Osteocyte (in vitro differentiated cells): ENCODE measurements around the gene TMEM17. TPM values are rescaled to one million over a fixed set of nuclear protein-coding genes. Genes with fewer than 3 reads are reported as not detected.

ENCODE experiments used
- DNase-seq: peaks from one replicate; pipeline ENCODE4 v3.0.0; 2021; ENCODE audit warnings: mixed read lengths; ENCODE audit not compliant: unreplicated experiment; ENCODE audit errors: extremely low spot score
- H3K27ac Mint-ChIP-seq: one replicate; pipeline ENCODE4 v1.8.0; 2021; ENCODE audit warnings: mild to moderate bottlenecking, mixed read lengths; ENCODE audit not compliant: unreplicated experiment
- H3K27me3 Mint-ChIP-seq: one replicate; pipeline ENCODE4 v1.8.0; 2021; ENCODE audit warnings: mixed read lengths; ENCODE audit not compliant: unreplicated experiment
- H3K36me3 Mint-ChIP-seq: one replicate; pipeline ENCODE4 v1.8.0; 2021; ENCODE audit warnings: mixed read lengths; ENCODE audit not compliant: unreplicated experiment
- H3K4me1 Mint-ChIP-seq: one replicate; pipeline ENCODE4 v1.8.0; 2021; ENCODE audit warnings: mixed read lengths; ENCODE audit not compliant: unreplicated experiment
- H3K4me3 Mint-ChIP-seq: one replicate; pipeline ENCODE4 v1.8.0; 2021; ENCODE audit warnings: mild to moderate bottlenecking, moderate library complexity, mixed read lengths; ENCODE audit not compliant: unreplicated experiment
- H3K9me3 Mint-ChIP-seq: one replicate; pipeline ENCODE4 v1.8.0; 2021; ENCODE audit warnings: mixed read lengths; ENCODE audit not compliant: unreplicated experiment
- CTCF ChIP-seq: fragments of 200-600 bp; sonication (generic); IDR thresholded peaks from 2 replicates; pipeline ENCODE4 v1.5.0; 2021; ENCODE audit warnings: antibody characterized with exemption, mild to moderate bottlenecking, moderate library complexity
- total RNA-seq: library from RNA; stranded (reverse); gene quantifications from 2 replicates; pipeline ENCODE4 v1.2.1, GENCODE V29; 2021

TMEM17 gene
- total RNA-seq, 1 donor from 2014 or later, result 2.1 TPM

DNA sequence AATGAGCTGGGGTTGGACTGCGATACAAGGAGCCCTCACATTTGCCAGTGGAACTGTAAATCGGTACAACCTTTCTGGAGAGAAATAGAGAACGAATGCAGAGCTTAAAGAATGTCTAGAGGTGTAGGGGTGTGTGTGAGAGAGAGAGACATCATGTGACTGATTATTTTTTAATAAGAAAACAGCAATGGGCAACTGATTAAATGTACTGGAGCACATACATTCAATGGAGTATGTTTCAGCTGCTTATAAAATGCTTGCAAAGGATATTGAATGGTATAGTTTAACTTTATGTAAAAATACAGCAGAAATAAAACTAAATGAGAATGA, 391 bp upstream of the TMEM17 start:
- Mint-ChIP-seq H3K4me3 (peak overlapping the region; percentile 88), H3K27me3 (no peaks in the 10 kb centered on the region), H3K4me1 (peaks cover 12% of the 10 kb centered on the region), H3K9me3 (no peaks in the 10 kb centered on the region), H3K27ac (peak overlapping the region; percentile 96), H3K36me3 (no peaks in the 10 kb centered on the region)
- no peak for DNase-seq
- TF ChIP-seq CTCF, result no peak

GRCh38 chr2:62505109-62505749, 766 bp downstream of the TMEM17 start:
- H3K36me3 Mint-ChIP-seq, result peaks cover 3% of the 10 kb centered on the region
- H3K9me3 Mint-ChIP-seq, result no peaks in the 10 kb centered on the region
- peaks cover 12% of the 10 kb centered on the region for H3K4me1 Mint-ChIP-seq
- H3K27me3 Mint-ChIP-seq, result no peaks in the 10 kb centered on the region
- peak overlapping the region; percentile 88 for H3K4me3 Mint-ChIP-seq
- DNase-seq, result no peak
- TF ChIP-seq CTCF, result no peak
- H3K27ac Mint-ChIP-seq, result peak overlapping the region; percentile 96

DNA sequence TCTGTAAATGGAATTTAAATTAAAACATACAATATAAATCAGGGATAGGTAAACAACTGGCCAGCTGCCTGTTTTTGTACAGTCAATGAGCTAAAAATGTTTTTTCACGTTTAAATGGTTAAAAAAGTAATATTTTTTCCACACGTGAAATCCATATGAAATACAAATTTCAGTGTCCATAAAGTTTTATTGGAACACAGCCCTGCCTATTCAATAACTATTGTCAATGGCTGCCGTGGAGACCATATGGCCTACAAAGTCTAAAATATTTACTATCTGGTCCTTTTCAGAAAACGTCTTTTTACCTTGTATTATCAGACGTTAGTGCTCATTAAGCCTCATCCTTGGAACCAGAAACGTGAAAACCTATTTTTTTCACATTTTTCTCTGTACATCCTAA, 1.3 kb downstream of the TMEM17 start:
- Mint-ChIP-seq H3K36me3 (peaks cover 3% of the 10 kb centered on the region), H3K4me3 (peak overlapping the region; percentile 88), H3K4me1 (peaks cover 12% of the 10 kb centered on the region), H3K27ac (peak overlapping the region; percentile 96), H3K9me3 (no peaks in the 10 kb centered on the region), H3K27me3 (no peaks in the 10 kb centered on the region)
- no peak for TF ChIP-seq CTCF
- DNase-seq, result no peak

DNA sequence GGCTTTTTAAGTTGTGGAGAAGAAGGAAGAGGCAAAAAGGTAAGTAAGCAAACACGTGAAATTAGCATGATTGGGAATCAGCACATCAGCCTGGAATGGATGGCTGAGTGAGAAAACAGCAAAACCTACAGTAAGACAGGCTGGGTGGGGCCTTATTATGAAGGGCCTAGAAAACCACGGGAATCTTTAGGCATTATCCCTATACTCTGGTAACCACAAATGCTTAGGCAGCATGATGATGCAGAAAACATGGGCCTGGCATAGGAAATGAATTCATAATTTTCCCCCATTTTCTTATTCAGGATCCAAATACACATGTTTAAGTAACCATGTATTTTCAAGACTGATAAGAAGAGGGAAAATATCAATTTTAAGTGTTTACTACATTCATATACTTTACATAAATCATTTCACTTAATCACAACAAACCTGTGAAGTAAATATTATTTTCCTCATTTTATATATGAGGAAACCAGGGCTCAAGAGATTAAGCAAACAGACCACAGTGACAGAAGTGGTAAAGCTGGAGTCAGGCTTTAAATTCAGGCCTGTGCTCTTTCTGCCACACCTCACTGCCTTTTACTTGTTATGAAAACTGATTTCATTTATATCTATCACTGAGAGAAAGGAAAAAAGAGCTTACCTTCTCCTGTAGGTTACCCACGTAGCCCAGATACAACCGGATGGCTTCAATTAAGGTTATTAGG, 4.0 kb downstream of the TMEM17 start:
- H3K27ac Mint-ChIP-seq, result no peak overlapping the region
- peaks cover 3% of the 10 kb centered on the region for H3K36me3 Mint-ChIP-seq
- H3K4me1 Mint-ChIP-seq, result peaks cover 11% of the 10 kb centered on the region
- no peak for TF ChIP-seq CTCF
- no peak for DNase-seq
- H3K9me3 Mint-ChIP-seq, result no peaks in the 10 kb centered on the region
- no peak overlapping the region for H3K4me3 Mint-ChIP-seq
- H3K27me3 Mint-ChIP-seq, result no peaks in the 10 kb centered on the region

DNA sequence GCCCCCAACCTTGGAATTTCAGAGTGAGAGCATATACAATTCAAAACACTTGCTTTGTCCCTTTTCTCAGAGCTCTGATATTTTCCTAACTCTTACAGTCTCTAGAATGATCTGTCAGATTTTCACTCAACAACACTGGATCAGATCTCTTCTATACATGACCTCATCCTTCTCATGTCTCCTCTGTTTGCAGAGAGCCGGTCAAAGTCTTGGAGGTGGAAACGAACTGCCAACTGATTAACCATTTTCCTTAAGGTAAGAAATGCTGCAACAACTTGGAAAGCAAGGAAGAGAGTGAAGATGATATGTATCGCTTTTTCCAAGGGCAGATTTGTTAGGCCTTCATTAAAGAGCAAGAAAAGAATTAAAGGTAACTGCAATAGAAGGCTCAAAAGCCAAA, 4.9 kb downstream of the TMEM17 start:
- Mint-ChIP-seq H3K4me1 (peaks cover 5% of the 10 kb centered on the region), H3K4me3 (no peak overlapping the region), H3K36me3 (peaks cover 3% of the 10 kb centered on the region), H3K27ac (no peak overlapping the region), H3K9me3 (no peaks in the 10 kb centered on the region), H3K27me3 (no peaks in the 10 kb centered on the region)
- no peak for DNase-seq
- no peak for TF ChIP-seq CTCF
